Glutamatergic neuron (in vitro differentiated cells): Measurements from ENCODE around the gene R3HCC1L. TPM values are rescaled to one million over a fixed set of nuclear protein-coding genes. Genes with fewer than 3 reads are reported as not detected.

Source experiments
- DNase-seq: peaks from one replicate; pipeline ENCODE4 v3.0.0; 2022
- H3K27ac Mint-ChIP-seq: one replicate; pipeline ENCODE4 v1.8.0; 2020; ENCODE audit warnings: mild to moderate bottlenecking, mixed read lengths, inconsistent platforms; ENCODE audit not compliant: unreplicated experiment
- H3K27me3 Mint-ChIP-seq: one replicate; pipeline ENCODE4 v1.8.0; 2020; ENCODE audit warnings: mild to moderate bottlenecking, moderate library complexity, mixed read lengths, inconsistent platforms; ENCODE audit not compliant: unreplicated experiment
- H3K36me3 Mint-ChIP-seq: one replicate; pipeline ENCODE4 v1.8.0; 2020; ENCODE audit warnings: mild to moderate bottlenecking, mixed read lengths, inconsistent platforms; ENCODE audit not compliant: unreplicated experiment
- H3K4me1 Mint-ChIP-seq: one replicate; pipeline ENCODE4 v1.8.0; 2020; ENCODE audit warnings: mild to moderate bottlenecking, low read depth, mixed read lengths, inconsistent platforms; ENCODE audit not compliant: unreplicated experiment
- H3K4me3 Mint-ChIP-seq: one replicate; pipeline ENCODE4 v1.8.0; 2020; ENCODE audit warnings: mild to moderate bottlenecking, mixed read lengths, inconsistent platforms; ENCODE audit not compliant: unreplicated experiment
- H3K9me3 Mint-ChIP-seq: one replicate; pipeline ENCODE4 v1.8.0; 2020; ENCODE audit warnings: mild to moderate bottlenecking, moderate library complexity, mixed read lengths, inconsistent platforms; ENCODE audit not compliant: unreplicated experiment
- CTCF ChIP-seq: fragments of 200-600 bp; sonication (generic); IDR thresholded peaks from one replicate; pipeline ENCODE4 v1.5.0; 2021; ENCODE audit not compliant: partially characterized antibody, unreplicated experiment
- total RNA-seq: library from RNA; stranded (reverse); fragmentation: NEBNext Ultra II Directional; extraction: Animal tissue kit (Norgen Biotek cat#: 25700); gene quantifications from one replicate; pipeline ENCODE4 v1.2.1, GENCODE V29; 2021; ENCODE audit not compliant: unreplicated experiment

Gene R3HCC1L
- total RNA-seq, 1 donor from 2014 or later, result 13.6 TPM

GRCh38 chr10:98270073-98270740 is 135.8 kb downstream of the R3HCC1L start:
- H3K4me1 Mint-ChIP-seq, result peaks cover 43% of the 10 kb centered on the region
- H3K27ac Mint-ChIP-seq, result peak overlapping the region; percentile 83
- peaks cover 20% of the 10 kb centered on the region for H3K9me3 Mint-ChIP-seq
- no peak for DNase-seq
- peak overlapping the region; percentile 23 for H3K4me3 Mint-ChIP-seq
- no peak for TF ChIP-seq CTCF
- H3K36me3 Mint-ChIP-seq, result peaks cover 5% of the 10 kb centered on the region
- peaks cover 22% of the 10 kb centered on the region for H3K27me3 Mint-ChIP-seq

- Mint-ChIP-seq H3K9me3 (peaks cover 20% of the 10 kb centered on the region), H3K27ac (peak overlapping the region; percentile 83), H3K4me1 (peaks cover 40% of the 10 kb centered on the region), H3K4me3 (no peak overlapping the region), H3K36me3 (peaks cover 5% of the 10 kb centered on the region), H3K27me3 (peaks cover 22% of the 10 kb centered on the region)
- no peak for DNase-seq
- TF ChIP-seq CTCF, result no peak
Observed at GRCh38 chr10:98270786-98271185, 136.3 kb downstream of the R3HCC1L start.

GRCh38 chr10:98272245-98272644 is 137.8 kb downstream of the R3HCC1L start:
- H3K36me3 Mint-ChIP-seq, result peaks cover 10% of the 10 kb centered on the region
- peaks cover 17% of the 10 kb centered on the region for H3K27me3 Mint-ChIP-seq
- peaks cover 35% of the 10 kb centered on the region for H3K4me1 Mint-ChIP-seq
- H3K9me3 Mint-ChIP-seq, result peaks cover 13% of the 10 kb centered on the region
- no peak overlapping the region for H3K27ac Mint-ChIP-seq
- no peak for DNase-seq
- H3K4me3 Mint-ChIP-seq, result no peak overlapping the region
- no peak for TF ChIP-seq CTCF

- H3K4me1 Mint-ChIP-seq, result peaks cover 32% of the 10 kb centered on the region
- H3K27me3 Mint-ChIP-seq, result peaks cover 16% of the 10 kb centered on the region
- H3K4me3 Mint-ChIP-seq, result no peak overlapping the region
- H3K36me3 Mint-ChIP-seq, result peaks cover 10% of the 10 kb centered on the region
- TF ChIP-seq CTCF, result no peak
- no peak for DNase-seq
- H3K9me3 Mint-ChIP-seq, result peaks cover 13% of the 10 kb centered on the region
- no peak overlapping the region for H3K27ac Mint-ChIP-seq
Observed at GRCh38 chr10:98272656-98273055, 138.2 kb downstream of the R3HCC1L start.

- no peak for DNase-seq
- TF ChIP-seq CTCF, result no peak
- H3K9me3 Mint-ChIP-seq, result peaks cover 11% of the 10 kb centered on the region
- H3K27me3 Mint-ChIP-seq, result peaks cover 13% of the 10 kb centered on the region
- peaks cover 30% of the 10 kb centered on the region for H3K4me1 Mint-ChIP-seq
- H3K36me3 Mint-ChIP-seq, result peaks cover 10% of the 10 kb centered on the region
- no peak overlapping the region for H3K4me3 Mint-ChIP-seq
- H3K27ac Mint-ChIP-seq, result peak overlapping the region; percentile 22
Observed at GRCh38 chr10:98273057-98273850, 138.8 kb downstream of the R3HCC1L start.
